Heart left ventricle (tissue), 13 donors: ENCODE measurements around the gene SMIM28.

Experiments
- CTCF ChIP-seq, 12 donors: fragments of 200-600 bp; sonication (generic) in 4 of 12; IDR thresholded peaks; one replicate each; pipeline versions ENCODE4 v1.5.0 to v1.8.0; 2018 to 2022; ENCODE audit warnings: antibody characterized with exemption in 12 of 12, mild to moderate bottlenecking in 5 of 12
- POLR2A ChIP-seq, 2 donors: fragments of 450-650 bp; IDR thresholded peaks; one replicate each; pipeline ENCODE4 v1.6.1; 2017; ENCODE audit warnings: antibody characterized with exemption in 2 of 2, mild to moderate bottlenecking in 2 of 2, moderate library complexity in 2 of 2
- donor health status: ischemic (EF 13 %, LVEDD 7.1; RV severe dilation, severe dysfunction).
- donor health status: DM: no; HTN: yes; CAD: no.
- donor health status: DM: no; HTN: no; CAD: no.
- donor health status: ischemic (EF 25% LVEDD 6.9; RV normal size, moderate dysfunction).
- donor health status: ischemic (EF 25% LVEDD 5.7; RV mildly dilated, moderate dysfunction).
- donor health status: ischemic (EF 35%, LVEDD 5.7; RV mildly dilated, moderate dysfunction).
- donor health status: nonischemic (EF 11% LVEDD 7.7; RV severe dilation, severe dysfunction).
- donor health status: DM: yes; HTN: yes; CAD: no.
- donor health status: PGD.
- donor health status: ischemic (EF 29% LVEDD 5.4; RV normal size, mild dysfunction).
- donor health status: nonischemic (EF 23%, LVEDD 6.1; RV moderate dilation, normal function).

GRCh38 chr6:138405816-138406413 lies 28.2 kb downstream of the SMIM28 start:
- TF ChIP-seq CTCF (IDR thresholded peaks at IDR 0.05) (no peak), POLR2A (IDR thresholded peaks at IDR 0.05) (no peak)
